NCI-H2171 (cell line): ENCODE results near the gene ATPAF1.
"Not testable (repeated sequence)": the region's sequence is repeated elsewhere in the genome, so short reads cannot be mapped to it uniquely, and the experiment has no call there.

ENCODE experiments used
- DNase-seq: peaks from one replicate; lab custom pipeline; 2025; lab: John Stamatoyannopoulos, UW

Gene ATPAF1

DNA sequence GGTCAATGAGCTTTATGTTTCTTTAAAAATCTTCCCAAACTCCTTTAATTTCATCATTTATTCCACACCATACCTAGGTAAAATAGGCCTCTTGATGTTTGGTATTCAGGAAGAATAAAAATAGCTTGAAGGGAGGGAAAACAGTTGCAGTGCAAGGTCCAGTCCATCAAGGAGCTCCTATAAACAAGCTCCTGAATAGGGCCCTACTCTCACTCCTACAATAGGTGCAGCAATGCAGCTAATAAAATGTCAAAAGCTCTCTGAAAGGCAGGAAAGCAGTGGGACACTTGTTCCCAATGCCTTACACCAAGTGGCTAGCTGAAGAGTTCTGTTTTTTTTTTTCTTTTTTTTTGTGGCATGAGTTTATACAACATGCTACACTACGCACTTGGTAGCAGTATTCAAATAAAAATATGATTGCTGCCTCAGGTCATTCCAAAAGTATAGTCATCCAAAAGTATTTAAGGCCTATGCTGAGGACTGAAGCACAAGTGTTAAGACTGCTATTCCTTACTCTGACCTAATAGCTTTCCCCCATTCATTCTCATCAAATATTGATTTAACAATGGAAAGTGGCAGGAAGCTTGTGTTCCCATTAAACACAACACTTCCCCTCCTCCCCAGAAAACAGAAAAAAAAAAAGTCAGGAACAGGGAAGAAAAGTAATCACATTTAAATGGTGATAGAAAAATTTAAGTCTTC, 13.3 kb upstream of the ATPAF1 start:
- DNase-seq = no peak

GRCh38 chr1:46679789-46680573, 11.8 kb upstream of the ATPAF1 start:
- DNase-seq = no peak

DNA sequence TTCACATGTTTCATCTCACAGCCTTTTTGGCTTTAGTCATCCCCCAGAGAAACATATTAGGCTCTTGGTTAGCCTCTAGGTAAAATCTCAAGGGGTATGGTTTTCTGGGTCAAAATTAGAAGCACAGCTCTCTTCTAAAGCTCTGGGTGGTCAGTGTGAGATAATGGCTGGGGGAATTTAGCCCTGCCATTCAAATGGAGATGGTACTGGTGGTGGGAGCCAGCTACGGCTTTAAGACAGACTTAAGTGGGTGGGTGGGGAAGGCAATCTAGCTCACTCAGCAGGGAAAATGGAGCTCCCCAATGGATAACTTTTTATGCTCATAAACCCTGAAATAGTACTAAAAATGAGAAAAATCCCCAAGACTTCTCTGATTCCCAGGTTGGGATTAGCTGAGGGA, 9.2 kb upstream of the ATPAF1 start:
- no peak for DNase-seq

DNA sequence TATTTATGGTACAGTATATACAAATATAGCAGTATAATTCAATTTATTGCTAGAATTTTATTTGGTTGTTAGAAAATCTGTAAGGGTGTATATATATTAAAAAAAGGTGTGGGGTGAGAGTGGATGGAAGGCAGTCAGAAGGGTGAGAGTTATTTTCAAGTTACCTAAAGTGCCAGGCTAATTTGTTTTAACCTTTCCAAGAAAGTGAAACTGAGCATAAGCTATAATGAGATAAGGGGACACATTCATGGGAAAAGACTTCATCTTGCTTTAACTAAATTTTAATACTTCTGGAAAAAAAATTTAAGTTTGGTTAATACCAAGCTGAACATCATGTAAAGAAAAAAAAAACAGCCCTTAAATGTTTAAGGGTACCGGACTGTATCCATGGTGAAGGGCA, 8.4 kb upstream of the ATPAF1 start:
- DNase-seq = no peak

GRCh38 chr1:46675549-46676314, 7.6 kb upstream of the ATPAF1 start:
- no peak for DNase-seq

DNA sequence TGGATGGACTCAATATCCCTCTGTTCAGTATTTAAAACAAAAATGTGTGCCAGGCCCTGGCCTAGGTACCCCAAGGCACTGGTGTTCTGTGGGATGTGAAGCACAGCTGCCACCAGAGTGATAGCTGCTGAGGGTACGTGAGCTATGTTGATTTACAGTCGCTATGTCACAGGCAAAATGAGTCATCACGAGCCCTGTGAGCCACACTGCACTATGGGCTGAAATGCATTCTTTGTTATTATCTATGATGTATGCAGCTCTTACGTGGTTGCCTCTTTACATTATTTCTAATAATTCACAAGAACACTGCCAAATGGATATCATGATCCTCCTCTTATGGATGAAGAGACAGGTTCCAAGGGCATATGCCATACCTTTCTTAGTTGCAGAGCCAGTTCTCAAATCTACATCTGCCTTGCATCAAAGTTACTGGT, 5.6 kb upstream of the ATPAF1 start:
- DNase-seq = no peak

GRCh38 chr1:46672696-46673095, 4.5 kb upstream of the ATPAF1 start:
- DNase-seq = no peak

GRCh38 chr1:46671554-46671953, 3.4 kb upstream of the ATPAF1 start, which contains the start of gene TEX38:
TSS of gene TEX38 (plus strand) at chr1:46671854. CDS start at chr1:46671935, 81 bp downstream.
- no peak for DNase-seq

DNA sequence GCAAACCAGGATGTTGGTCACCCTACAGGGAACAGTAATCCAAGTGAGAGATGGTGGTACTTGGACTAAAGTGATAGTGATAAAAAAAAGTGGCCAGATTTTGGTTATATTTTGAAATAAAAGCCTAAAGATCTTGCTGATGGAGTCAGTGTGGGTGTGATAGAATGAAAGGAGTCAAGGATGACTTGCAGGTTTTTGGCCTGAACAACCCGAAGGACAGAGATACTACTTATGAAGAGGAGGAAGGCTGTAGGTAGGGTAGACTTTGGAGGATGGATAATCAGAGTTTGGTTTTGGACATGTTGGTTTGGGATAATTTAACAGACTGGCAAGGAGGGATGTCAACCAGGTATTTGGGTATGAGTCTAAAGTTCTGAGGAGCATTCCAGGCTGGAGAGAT, 2.0 kb upstream of the ATPAF1 start:
- no peak for DNase-seq

DNA sequence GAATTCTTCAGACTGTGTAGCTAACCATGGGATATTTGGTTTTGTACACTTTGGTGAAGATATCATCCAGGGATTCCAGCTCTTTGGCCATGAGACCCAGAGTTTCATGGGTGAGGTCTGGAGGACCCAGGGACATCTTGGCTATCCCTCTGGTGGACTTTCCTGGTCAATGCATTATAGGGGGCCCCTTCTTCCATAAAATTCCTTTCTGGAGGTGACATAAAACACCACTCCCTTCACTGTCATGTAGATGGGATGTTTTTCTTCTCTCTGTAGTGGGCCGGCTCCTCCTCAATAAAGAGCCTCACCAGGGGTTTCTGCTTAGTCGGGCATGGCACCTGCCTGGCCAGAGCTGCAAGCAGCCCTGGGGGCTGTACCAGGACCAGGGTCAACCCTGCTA, 2.2 kb downstream of the ATPAF1 start:
- no peak for DNase-seq

DNA sequence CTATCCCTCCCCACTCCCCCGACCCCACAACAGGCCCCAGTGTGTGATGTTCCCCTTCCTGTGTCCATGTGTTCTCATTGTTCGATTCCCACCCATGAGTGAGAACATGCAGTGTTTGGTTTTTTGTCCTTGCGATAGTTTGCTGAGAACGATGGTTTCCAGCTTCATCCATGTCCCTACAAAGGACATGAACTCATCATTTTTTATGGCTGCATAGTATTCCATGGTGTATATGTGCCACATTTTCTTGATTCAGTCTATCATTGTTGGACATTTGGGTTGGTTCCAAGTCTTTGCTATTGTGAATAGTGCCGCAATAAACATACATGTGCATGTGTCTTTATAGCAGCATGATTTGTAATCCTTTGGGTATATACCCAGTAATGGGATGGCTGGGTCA, 5.2 kb downstream of the ATPAF1 start:
- not testable (repeated sequence) for DNase-seq

- not testable (repeated sequence) for DNase-seq
These were observed 8.0 kb downstream of the ATPAF1 start for GRCh38 chr1:46660116-46660515.

GRCh38 chr1:46659307-46659870, 8.8 kb downstream of the ATPAF1 start:
- no peak for DNase-seq

DNA sequence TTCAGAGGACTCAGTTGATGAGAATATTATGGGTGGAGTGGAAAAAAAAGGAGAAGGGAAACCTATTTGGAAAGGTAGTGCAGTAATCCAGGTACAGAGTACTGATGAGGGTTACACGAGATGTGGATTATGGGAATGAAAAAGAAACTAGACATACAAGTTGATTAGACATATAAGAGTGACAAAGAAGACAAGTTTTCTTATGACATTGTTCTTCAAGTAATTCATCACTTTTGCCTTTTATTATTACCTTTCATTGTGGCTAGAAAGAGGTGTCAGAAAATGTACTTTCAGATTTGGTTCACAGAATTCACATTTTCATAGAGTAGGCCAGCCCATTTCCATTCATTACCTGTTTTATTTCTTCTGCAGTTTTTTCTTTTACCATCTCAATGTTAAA, 10.4 kb downstream of the ATPAF1 start:
- DNase-seq = no peak

- no peak for DNase-seq
These were observed 11.5 kb downstream of the ATPAF1 start for GRCh38 chr1:46656643-46657042.

GRCh38 chr1:46655848-46656247, 12.3 kb downstream of the ATPAF1 start:
- DNase-seq = no peak

- DNase-seq = not testable (repeated sequence)
These were observed 13.5 kb downstream of the ATPAF1 start for GRCh38 chr1:46654698-46655097.

DNA sequence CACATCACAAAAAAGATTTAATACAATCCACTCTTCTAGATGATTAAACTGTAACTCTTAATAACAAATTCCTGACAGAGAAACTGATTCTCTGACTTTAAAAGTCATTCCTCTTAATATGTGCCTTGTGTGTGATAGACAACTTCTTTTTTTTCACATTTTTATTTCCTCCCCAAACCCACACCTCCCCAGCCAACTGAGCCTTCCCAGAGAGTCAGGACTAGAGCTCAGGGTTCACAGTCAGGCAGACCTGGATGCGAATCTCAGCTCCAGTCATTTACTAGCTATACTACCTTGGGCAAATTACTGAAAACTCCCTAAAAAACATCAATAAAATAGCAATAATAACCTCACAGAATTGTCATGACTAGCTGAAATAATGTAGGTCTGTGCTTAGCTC, 14.2 kb downstream of the ATPAF1 start:
- no peak for DNase-seq

- no peak for DNase-seq
These were observed 14.7 kb downstream of the ATPAF1 start for GRCh38 chr1:46653405-46653958.

- DNase-seq = no peak
These were observed 15.7 kb downstream of the ATPAF1 start for GRCh38 chr1:46652321-46653100.

- DNase-seq = not testable (repeated sequence)
These were observed 17.0 kb downstream of the ATPAF1 start for GRCh38 chr1:46651152-46651551.
